GM23338 (cell line): ENCODE results near the gene PXMP4.

Experiments
- CREB1 ChIP-seq: fragments of 250-450 bp; sonication (Bioruptor Pico); IDR thresholded peaks from 2 replicates; pipeline ENCODE4 v1.5.0; 2020; ENCODE audit warnings: low read depth, mild to moderate bottlenecking, moderate library complexity
- CTCF ChIP-seq, 2 experiments: fragments of 200-600 bp in 1 of 2; sonication (generic) in 1 of 2; conservative IDR thresholded peaks; 2 replicates each; pipeline versions ENCODE4 v1.5.1 to v1.6.1; 2016 to 2017; ENCODE audit warnings: antibody characterized with exemption in 2 of 2, low read depth in 2 of 2, mild to moderate bottlenecking in 2 of 2, moderate library complexity in 1 of 2
- EZH2 ChIP-seq: fragments of 200-600 bp; sonication (generic); IDR thresholded peaks from one replicate; pipeline ENCODE4 v1.8.0; 2017; ENCODE audit warnings: antibody characterized with exemption, mild to moderate bottlenecking, low read depth; ENCODE audit not compliant: unreplicated experiment
- JUNB ChIP-seq: IDR thresholded peaks from one replicate; pipeline ENCODE4 v1.6.1; 2016; ENCODE audit warnings: antibody characterized with exemption; ENCODE audit not compliant: unreplicated experiment
- NANOG ChIP-seq: IDR thresholded peaks from 2 replicates; pipeline ENCODE4 v1.6.1; 2016; ENCODE audit warnings: antibody characterized with exemption, borderline replicate concordance

GRCh38 chr20:33719277-33719988, 677 bp downstream of the PXMP4 start:
- TF ChIP-seq EZH2: no peak
- no peak for TF ChIP-seq CTCF (conservative IDR thresholded peaks at IDR 0.05; ENCODE audit: low read depth in 2 of 2)
- TF ChIP-seq JUNB: no peak
- TF ChIP-seq NANOG: no peak
- no peak for TF ChIP-seq CREB1
